A549 (cell line): ENCODE results near the gene KDM6A. TPM values are rescaled to one million over a fixed set of nuclear protein-coding genes. Genes with fewer than 3 reads are reported as not detected.
A peak's percentile ranks its signal among the peaks of the same experiment; 100 is the strongest.
"Not testable (repeated sequence)": the region's sequence is repeated elsewhere in the genome, so short reads cannot be mapped to it uniquely, and the experiment has no call there.

Experiments used
- ATAC-seq, 2 experiments: fragments of 200-7000 bp in 1 of 2; fragments of >200 bp in 1 of 2; cut with Nextera tagmentation in 1 of 2; cut with Tn5 transposase in 1 of 2; 3 replicates each; pipeline versions ENCODE4 v1.8.0 to v1.9.1; 2018 to 2020; ENCODE audit warnings: mild to moderate bottlenecking in 1 of 2, moderate library complexity in 1 of 2
- CTCF ChIA-PET: fragments of 300-600 bp; sonication (Branson Sonifier 250); formaldehyde crosslinking; extraction: SDS; loops from one replicate; lab custom pipeline; 2021; ENCODE audit warnings: antibody characterized with exemption, inconsistent platforms; lab: Yijun Ruan, JAX
- POLR2A ChIA-PET: fragments of 350-600 bp; formaldehyde crosslinking; extraction: SDS; loops from one replicate; lab custom pipeline; 2021; ENCODE audit warnings: antibody characterized with exemption, inconsistent platforms; lab: Yijun Ruan, JAX
- DNase-seq, 2 experiments: peaks; one replicate each; pipeline versions ENCODE4 v3.0.0 to v3.0.0-alpha.2; 2011 to 2016; ENCODE audit warnings: low read depth in 1 of 2, low spot score in 1 of 2
- FAIRE-seq: peaks from 2 replicates; lab custom pipeline; 2011; peaks lifted over from hg19 to GRCh38; lab: Jason Lieb, UNC
- H3K27ac ChIP-seq, 2 experiments: fragments of >200 bp; sonication (Bioruptor Twin); formaldehyde crosslinking; 3 replicates each; pipeline ENCODE4 v1.5.1; 2016 to 2017
- H3K4me1 ChIP-seq: fragments of >200 bp; sonication (Bioruptor Twin); formaldehyde crosslinking; 3 replicates; pipeline ENCODE4 v1.6.1; 2016
- H3K4me2 ChIP-seq: fragments of >200 bp; sonication (Bioruptor Twin); formaldehyde crosslinking; 3 replicates; pipeline ENCODE4 v1.6.1; 2016
- H3K4me3 ChIP-seq: fragments of >200 bp; sonication (Bioruptor Twin); formaldehyde crosslinking; 3 replicates; pipeline ENCODE4 v1.5.1; 2016
- H3K9me3 ChIP-seq: fragments of >200 bp; sonication (Bioruptor Twin); formaldehyde crosslinking; 3 replicates; pipeline ENCODE4 v1.6.1; 2016
- BHLHE40 ChIP-seq: IDR thresholded peaks from 2 replicates; pipeline ENCODE4 v1.6.1; 2012; ENCODE audit warnings: low read depth, low read length, inconsistent platforms
- CBX8 ChIP-seq: fragments of 200-600 bp; sonication (generic); IDR thresholded peaks from 2 replicates; pipeline ENCODE4 v1.6.1; 2016
- CHD4 ChIP-seq: fragments of 200-600 bp; sonication (generic); IDR thresholded peaks from 2 replicates; pipeline ENCODE4 v1.6.1; 2016; ENCODE audit warnings: antibody characterized with exemption, mild to moderate bottlenecking, borderline replicate concordance
- CTCF ChIP-seq: fragments of >200 bp; sonication (Bioruptor Twin); formaldehyde crosslinking; IDR thresholded peaks from 3 replicates; pipeline ENCODE4 v1.5.1; 2016
- EP300 ChIP-seq, 2 experiments: fragments of >200 bp; sonication (Bioruptor Twin); formaldehyde crosslinking; IDR thresholded peaks; 2 replicates in 1 of 2; 3 replicates in 1 of 2; pipeline ENCODE4 v1.6.1; 2016 to 2017
- ESRRA ChIP-seq: fragments of 150-350 bp; IDR thresholded peaks from 2 replicates; pipeline ENCODE4 v1.6.1; 2014; ENCODE audit warnings: mild to moderate bottlenecking, low read length, borderline replicate concordance
- FOSL2 ChIP-seq, 2 experiments: fragments of 450-650 bp in 1 of 2; fragments of >200 bp in 1 of 2; sonication (Bioruptor Twin) in 1 of 2; formaldehyde crosslinking; IDR thresholded peaks; 2 replicates each; pipeline versions ENCODE4 v1.5.0 to v1.6.1; 2016 to 2020; ENCODE audit warnings: mild to moderate bottlenecking in 1 of 2, moderate library complexity in 1 of 2
- HDAC2 ChIP-seq: fragments of 200-600 bp; sonication (generic); IDR thresholded peaks from 2 replicates; pipeline ENCODE4 v1.6.1; 2016
- JUN ChIP-seq, 2 experiments: fragments of >200 bp; sonication (Bioruptor Twin); formaldehyde crosslinking; IDR thresholded peaks; 2 replicates in 1 of 2; 3 replicates in 1 of 2; pipeline ENCODE4 v1.6.1; 2016 to 2017
- JUNB ChIP-seq: fragments of >200 bp; sonication (Bioruptor Twin); formaldehyde crosslinking; IDR thresholded peaks from 2 replicates; pipeline ENCODE4 v1.6.1; 2016
- MAFK ChIP-seq: fragments of 450-650 bp; IDR thresholded peaks from 2 replicates; pipeline ENCODE4 v1.6.1; 2014; ENCODE audit not compliant: partially characterized antibody
- MAZ ChIP-seq: fragments of 150-350 bp; IDR thresholded peaks from 2 replicates; pipeline ENCODE4 v1.6.1; 2014; ENCODE audit warnings: antibody characterized with exemption, low read depth, low read length, borderline replicate concordance
- RAD21 ChIP-seq, 2 experiments: fragments of >200 bp in 1 of 2; sonication (Bioruptor Twin) in 1 of 2; formaldehyde crosslinking in 1 of 2; IDR thresholded peaks in 1 of 2; conservative IDR thresholded peaks in 1 of 2; 2 replicates in 1 of 2; 3 replicates in 1 of 2; pipeline ENCODE4 v1.6.1; 2012 to 2018; ENCODE audit warnings: inconsistent platforms in 1 of 2
- RNF2 ChIP-seq: fragments of 200-600 bp; sonication (generic); IDR thresholded peaks from 2 replicates; pipeline ENCODE4 v1.6.1; 2016; ENCODE audit warnings: low read depth, mild to moderate bottlenecking, antibody characterized with exemption, moderate library complexity, borderline replicate concordance
- SMC3 ChIP-seq: fragments of >200 bp; sonication (Bioruptor Twin); formaldehyde crosslinking; IDR thresholded peaks from 3 replicates; pipeline ENCODE4 v1.6.1; 2018; ENCODE audit warnings: inconsistent platforms
- ZNF302 ChIP-seq: fragments of 250-450 bp; sonication (Bioruptor Pico); IDR thresholded peaks from 2 replicates; pipeline ENCODE4 v1.9.0; 2021; ENCODE audit warnings: inconsistent platforms, mild to moderate bottlenecking, moderate library complexity
- WGBS: methylation state at CpG from one replicate; pipeline ENCODE4 v1.1.6; 2017; ENCODE audit errors: missing lambda C conversion rate; 5-methylcytosine and 5-hydroxymethylcytosine counted together
- polyA plus RNA-seq, 4 experiments: library from polyadenylated mRNA; depleted of rRNA in 3 of 4; stranded (reverse); fragments of >200 nt; fragmentation: RNase III in 1 of 4; extraction: RNeasy Plus Mini Kit Qiagen cat#74134 plus additional on column Dnase treatment in 1 of 4; gene quantifications; 2 replicates in 3 of 4; 3 replicates in 1 of 4; pipeline ENCODE4 v1.2.3, GENCODE V29; 2011 to 2017
- TF ChIP-seq, protein P1 (sequence below): fragments of 200-600 bp; sonication (generic); IDR thresholded peaks from 2 replicates; pipeline ENCODE4 v1.6.1; 2016; ENCODE audit warnings: antibody characterized with exemption, mild to moderate bottlenecking, moderate library complexity

The KDM6A gene
- polyA plus RNA-seq, 2 of the 4 experiments (the other 2 are of a cell fraction), result 9.3 to 18.4 TPM

DNA sequence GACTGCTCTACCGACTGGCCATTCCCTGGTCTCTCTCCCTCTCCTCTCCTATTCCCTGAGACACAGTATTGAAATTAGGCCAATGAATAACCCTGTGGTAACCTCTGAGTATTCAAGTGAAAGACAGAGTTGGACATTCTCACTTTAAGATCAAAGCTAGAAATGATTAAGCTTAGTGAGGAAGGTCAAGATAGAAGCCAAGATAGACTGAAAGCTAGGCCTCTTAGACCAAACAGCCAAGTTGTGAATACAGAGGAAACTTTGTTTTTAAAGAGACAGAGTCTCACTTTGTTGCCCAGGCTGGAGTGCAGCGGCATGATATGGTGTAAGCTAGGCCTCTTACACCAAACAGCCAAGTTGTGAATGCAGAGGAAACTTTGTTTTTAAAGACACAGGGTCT is 64.6 kb downstream of the KDM6A start:
- DNase-seq, result no peak
- ChIA-PET POLR2A (no interaction called here), CTCF (no interaction called here)
- peaks cover 14% of the 10 kb centered on the region; the same call in 1 of the 3 replicates for H3K4me1 ChIP-seq
- 87% methylated on average over 2 of the region's 2 CpGs for WGBS
- TF ChIP-seq FOSL2 (IDR thresholded peaks at IDR 0.05) (no peak), FOSL2 (CRISPR knock-in tag; IDR thresholded peaks at IDR 0.05) (no peak), CTCF (no peak), HDAC2 (no peak), MAZ (no peak), CBX8 (no peak), ZNF302 (CRISPR knock-in tag) (no peak), EP300 (IDR thresholded peaks at IDR 0.05) (no peak), RAD21 (conservative IDR thresholded peaks at IDR 0.05 in 1 of 2, IDR thresholded peaks at IDR 0.05 in 1 of 2) (no peak), ESRRA (no peak), CHD4 (no peak), BHLHE40 (no peak), JUN (IDR thresholded peaks at IDR 0.05) (no peak), RNF2 (no peak), JUNB (no peak)
- TF ChIP-seq, protein P1, sequence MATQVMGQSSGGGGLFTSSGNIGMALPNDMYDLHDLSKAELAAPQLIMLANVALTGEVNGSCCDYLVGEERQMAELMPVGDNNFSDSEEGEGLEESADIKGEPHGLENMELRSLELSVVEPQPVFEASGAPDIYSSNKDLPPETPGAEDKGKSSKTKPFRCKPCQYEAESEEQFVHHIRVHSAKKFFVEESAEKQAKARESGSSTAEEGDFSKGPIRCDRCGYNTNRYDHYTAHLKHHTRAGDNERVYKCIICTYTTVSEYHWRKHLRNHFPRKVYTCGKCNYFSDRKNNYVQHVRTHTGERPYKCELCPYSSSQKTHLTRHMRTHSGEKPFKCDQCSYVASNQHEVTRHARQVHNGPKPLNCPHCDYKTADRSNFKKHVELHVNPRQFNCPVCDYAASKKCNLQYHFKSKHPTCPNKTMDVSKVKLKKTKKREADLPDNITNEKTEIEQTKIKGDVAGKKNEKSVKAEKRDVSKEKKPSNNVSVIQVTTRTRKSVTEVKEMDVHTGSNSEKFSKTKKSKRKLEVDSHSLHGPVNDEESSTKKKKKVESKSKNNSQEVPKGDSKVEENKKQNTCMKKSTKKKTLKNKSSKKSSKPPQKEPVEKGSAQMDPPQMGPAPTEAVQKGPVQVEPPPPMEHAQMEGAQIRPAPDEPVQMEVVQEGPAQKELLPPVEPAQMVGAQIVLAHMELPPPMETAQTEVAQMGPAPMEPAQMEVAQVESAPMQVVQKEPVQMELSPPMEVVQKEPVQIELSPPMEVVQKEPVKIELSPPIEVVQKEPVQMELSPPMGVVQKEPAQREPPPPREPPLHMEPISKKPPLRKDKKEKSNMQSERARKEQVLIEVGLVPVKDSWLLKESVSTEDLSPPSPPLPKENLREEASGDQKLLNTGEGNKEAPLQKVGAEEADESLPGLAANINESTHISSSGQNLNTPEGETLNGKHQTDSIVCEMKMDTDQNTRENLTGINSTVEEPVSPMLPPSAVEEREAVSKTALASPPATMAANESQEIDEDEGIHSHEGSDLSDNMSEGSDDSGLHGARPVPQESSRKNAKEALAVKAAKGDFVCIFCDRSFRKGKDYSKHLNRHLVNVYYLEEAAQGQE, result no peak
- no peak overlapping the region for H3K4me3 ChIP-seq
- H3K27ac ChIP-seq, result no peak overlapping the region
- FAIRE-seq, result no peak
- no peak overlapping the region for H3K4me2 ChIP-seq
- ATAC-seq, result no peak
- H3K9me3 ChIP-seq, result no peaks in the 10 kb centered on the region

GRCh38 chrX:44938111-44938510 is 65.1 kb downstream of the KDM6A start:
- ATAC-seq, result no peak
- no peak for DNase-seq
- 72% methylated on average over 4 of the region's 4 CpGs for WGBS
- H3K4me3 ChIP-seq, result no peak overlapping the region
- peaks cover 14% of the 10 kb centered on the region; the same call in 1 of the 3 replicates for H3K4me1 ChIP-seq
- no peaks in the 10 kb centered on the region for H3K9me3 ChIP-seq
- CTCF ChIA-PET, result no interaction called here
- TF ChIP-seq SMC3, result no peak
- TF ChIP-seq MAFK, result peak; percentile 5
- no peak for FAIRE-seq
- POLR2A ChIA-PET, result no interaction called here
- H3K4me2 ChIP-seq, result no peak overlapping the region
- H3K27ac ChIP-seq, result no peak overlapping the region

GRCh38 chrX:44940541-44940940 is 67.6 kb downstream of the KDM6A start:
- H3K4me2 ChIP-seq, H3K27ac ChIP-seq, DNase-seq, FAIRE-seq, POLR2A ChIA-PET, H3K4me3 ChIP-seq, ATAC-seq: not testable (repeated sequence)
- H3K4me1 ChIP-seq, result peaks cover 12% of the 10 kb centered on the region; the same call in 1 of the 3 replicates
- 93% methylated on average over 12 of the region's 12 CpGs for WGBS
- peaks cover 21% of the 10 kb centered on the region for H3K9me3 ChIP-seq
- CTCF ChIA-PET, result interaction anchor here (1.0 kb wide), 1 partner anchor 982 kb away, joined by 4 read pairs; no protein-coding TSS in a partner anchor
